Ascending aorta (tissue), 2 donors: ENCODE data around the gene ENO1. TPM values are rescaled to one million over a fixed set of nuclear protein-coding genes. Genes with fewer than 3 reads are reported as not detected.
"Not testable (repeated sequence)": the region's sequence is repeated elsewhere in the genome, so short reads cannot be mapped to it uniquely, and the experiment has no call there.

Experiments used
- DNase-seq, 2 donors: peaks; one replicate each; pipeline ENCODE4 v3.0.0-alpha.2; 2019; ENCODE audit warnings: low spot score in 2 of 2
- H3K27ac ChIP-seq, 2 donors: fragments of 200-600 bp; sonication (generic); one replicate each; pipeline ENCODE4 v1.5.1; 2016 to 2017; ENCODE audit warnings: mild to moderate bottlenecking in 1 of 2
- H3K27me3 ChIP-seq: fragments of 200-600 bp; sonication (generic); one replicate; pipeline ENCODE4 v1.5.1; 2017
- H3K36me3 ChIP-seq, 2 donors: fragments of 200-600 bp; sonication (generic); one replicate each; pipeline ENCODE4 v1.5.1; 2016
- H3K4me1 ChIP-seq, 2 donors: fragments of 200-600 bp; sonication (generic); one replicate each; pipeline ENCODE4 v1.5.1; 2016 to 2017; ENCODE audit warnings: mild to moderate bottlenecking in 1 of 2
- H3K4me3 ChIP-seq, 2 donors: fragments of 200-600 bp; sonication (generic); one replicate each; pipeline ENCODE4 v1.5.1; 2016 to 2017; ENCODE audit warnings: mild to moderate bottlenecking in 1 of 2
- H3K9me3 ChIP-seq, 2 donors: fragments of 200-600 bp; sonication (generic); one replicate each; pipeline ENCODE4 v1.5.1; 2016
- CTCF ChIP-seq, 3 experiments: fragments of 200-600 bp in 2 of 3; fragments of 450-650 bp in 1 of 3; sonication (generic) in 2 of 3; IDR thresholded peaks; one replicate each; pipeline ENCODE4 v1.5.1; 2016 to 2019; ENCODE audit warnings: antibody characterized with exemption in 3 of 3, mild to moderate bottlenecking in 1 of 3, moderate library complexity in 1 of 3
- intact Hi-C: fragments of 100-400 bp; cut with DNase I; formaldehyde crosslinking; loops from one replicate; pipeline ENCODE4 v1.15.1; 2023
- total RNA-seq: library from RNA; depleted of rRNA; stranded (reverse); fragments of >200 nt; gene quantifications from one replicate; pipeline ENCODE4 v1.1.0, GENCODE V29; 2016

Gene ENO1
- total RNA-seq, 1 donor from 2014 or later = 637 TPM

- intact Hi-C loops = loop anchor here (1.0 to 2.0 kb wide), 2 partner anchors 15 to 31 kb away; no protein-coding TSS in a partner anchor
- H3K27ac ChIP-seq = peak overlapping the region; percentile 77 to 79
- H3K36me3 ChIP-seq = no peaks in the 10 kb centered on the region
- no peaks in the 10 kb centered on the region for H3K9me3 ChIP-seq
- TF ChIP-seq CTCF (IDR thresholded peaks at IDR 0.05) = no peak
- H3K4me1 ChIP-seq = peaks cover 0 to 14% of the 10 kb centered on the region in 2 donors
- no peaks in the 10 kb centered on the region for H3K27me3 ChIP-seq
- H3K4me3 ChIP-seq = peak overlapping the region; percentile 16 to 30
- DNase-seq = peak; percentile 39 to 91
Observed at GRCh38 chr1:8889925-8890785, 11.7 kb upstream of the ENO1 start.

GRCh38 chr1:8889103-8889846 is 10.8 kb upstream of the ENO1 start:
- intact Hi-C loops = loop anchor here (1.0 kb wide), 1 partner anchor 30 kb away; no protein-coding TSS in a partner anchor
- Histone ChIP-seq H3K4me3 (peak overlapping the region in 1 of 2 donors; percentile 16), H3K27ac (peak overlapping the region; percentile 77 to 79), H3K4me1 (peaks cover 0 to 14% of the 10 kb centered on the region in 2 donors), H3K9me3 (no peaks in the 10 kb centered on the region), H3K27me3 (no peaks in the 10 kb centered on the region), H3K36me3 (no peaks in the 10 kb centered on the region)
- TF ChIP-seq CTCF (IDR thresholded peaks at IDR 0.05) = no peak
- DNase-seq = no peak

GRCh38 chr1:8886589-8886988 is 8.1 kb upstream of the ENO1 start:
- TF ChIP-seq CTCF (IDR thresholded peaks at IDR 0.05) = no peak

GRCh38 chr1:8886031-8886524 is 7.6 kb upstream of the ENO1 start:
- H3K27me3 ChIP-seq, H3K27ac ChIP-seq, H3K9me3 ChIP-seq, intact Hi-C loops, H3K4me3 ChIP-seq, H3K36me3 ChIP-seq, DNase-seq: not testable (repeated sequence)
- peaks cover 0 to 12% of the 10 kb centered on the region in 2 donors for H3K4me1 ChIP-seq

More at GRCh38 chr1:8886589-8886988, 8.1 kb upstream of the ENO1 start:
- peaks cover 0 to 14% of the 10 kb centered on the region in 2 donors for H3K4me1 ChIP-seq
- no peak overlapping the region for H3K4me3 ChIP-seq
- no peak for DNase-seq
- no peaks in the 10 kb centered on the region for H3K36me3 ChIP-seq
- H3K27me3 ChIP-seq = no peaks in the 10 kb centered on the region
- H3K9me3 ChIP-seq = no peaks in the 10 kb centered on the region
- H3K27ac ChIP-seq = no peak overlapping the region
- intact Hi-C loops = no loop called here

GRCh38 chr1:8884105-8884504 is 5.6 kb upstream of the ENO1 start:
- H3K27me3 ChIP-seq, DNase-seq, H3K36me3 ChIP-seq, H3K4me3 ChIP-seq, H3K9me3 ChIP-seq, intact Hi-C loops: not testable (repeated sequence)
- Histone ChIP-seq H3K27ac (peak overlapping the region in 1 of 2 donors; percentile 5), H3K4me1 (peaks cover 0 to 11% of the 10 kb centered on the region in 2 donors)

- no peak for TF ChIP-seq CTCF (IDR thresholded peaks at IDR 0.05)
- intact Hi-C loops = no loop called here
- Histone ChIP-seq H3K27me3 (no peaks in the 10 kb centered on the region), H3K4me3 (no peak overlapping the region), H3K4me1 (peaks cover 0 to 11% of the 10 kb centered on the region in 2 donors), H3K36me3 (no peaks in the 10 kb centered on the region), H3K27ac (peak overlapping the region in 1 of 2 donors; percentile 5), H3K9me3 (no peaks in the 10 kb centered on the region)
- DNase-seq = no peak
Observed at GRCh38 chr1:8883491-8883890, 5.0 kb upstream of the ENO1 start.
